IPS DF 19.7 (cell line): ENCODE results near the gene CPA1.

Source experiments
- DNase-seq: peaks from one replicate; pipeline ENCODE4 v3.0.0-alpha.2; 2013; ENCODE audit warnings: low read depth, low spot score

The CPA1 gene

DNA sequence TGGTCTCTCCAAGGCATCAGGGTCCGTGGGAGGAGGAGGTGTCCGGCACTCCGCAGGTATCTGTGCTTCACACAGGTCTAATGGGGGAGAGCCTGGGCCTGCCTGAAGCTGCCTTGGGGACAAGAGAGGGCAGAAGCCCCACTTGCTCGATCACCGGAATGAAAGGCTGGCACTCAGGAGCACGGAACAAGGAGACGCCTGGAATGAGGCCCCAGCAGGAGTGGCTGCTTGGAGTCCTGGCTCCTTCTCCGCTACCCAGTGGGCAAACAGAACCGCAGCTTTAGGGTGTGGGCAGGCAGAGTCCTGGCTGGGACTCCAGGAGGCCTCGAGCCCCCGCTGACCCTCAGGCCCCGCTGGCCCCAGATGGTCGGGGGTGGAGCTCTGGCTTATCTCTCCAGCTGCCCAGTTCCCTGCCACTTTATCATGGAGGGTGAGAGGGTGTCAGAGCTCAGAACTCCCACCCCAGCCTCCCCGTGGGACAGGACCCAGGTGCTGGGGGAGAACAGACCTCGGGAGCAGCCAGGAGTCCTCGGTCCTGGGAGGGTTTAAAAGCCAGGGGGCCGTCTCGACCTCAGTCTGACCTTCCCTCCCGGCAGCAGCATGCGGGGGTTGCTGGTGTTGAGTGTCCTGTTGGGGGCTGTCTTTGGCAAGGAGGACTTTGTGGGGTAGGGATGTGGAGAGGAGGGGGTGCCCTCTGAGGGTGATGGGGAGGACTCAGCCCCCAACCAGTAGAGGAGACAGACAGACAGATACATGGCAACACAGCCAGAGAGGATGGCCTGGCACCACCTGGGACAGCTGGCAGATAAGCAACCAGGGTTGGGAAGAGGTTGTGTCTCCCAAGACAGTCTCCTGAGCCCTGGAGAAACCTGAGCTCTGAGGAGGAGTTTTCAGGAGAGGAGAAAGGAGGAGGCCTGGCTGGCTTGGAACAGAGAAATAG, at the start of gene CPA1:
Gene CPA1 (plus strand): TSS at position 574 of the 940 bp plus-strand sequence. CDS start 27 bp downstream, at position 601.
- no peak for DNase-seq

DNA sequence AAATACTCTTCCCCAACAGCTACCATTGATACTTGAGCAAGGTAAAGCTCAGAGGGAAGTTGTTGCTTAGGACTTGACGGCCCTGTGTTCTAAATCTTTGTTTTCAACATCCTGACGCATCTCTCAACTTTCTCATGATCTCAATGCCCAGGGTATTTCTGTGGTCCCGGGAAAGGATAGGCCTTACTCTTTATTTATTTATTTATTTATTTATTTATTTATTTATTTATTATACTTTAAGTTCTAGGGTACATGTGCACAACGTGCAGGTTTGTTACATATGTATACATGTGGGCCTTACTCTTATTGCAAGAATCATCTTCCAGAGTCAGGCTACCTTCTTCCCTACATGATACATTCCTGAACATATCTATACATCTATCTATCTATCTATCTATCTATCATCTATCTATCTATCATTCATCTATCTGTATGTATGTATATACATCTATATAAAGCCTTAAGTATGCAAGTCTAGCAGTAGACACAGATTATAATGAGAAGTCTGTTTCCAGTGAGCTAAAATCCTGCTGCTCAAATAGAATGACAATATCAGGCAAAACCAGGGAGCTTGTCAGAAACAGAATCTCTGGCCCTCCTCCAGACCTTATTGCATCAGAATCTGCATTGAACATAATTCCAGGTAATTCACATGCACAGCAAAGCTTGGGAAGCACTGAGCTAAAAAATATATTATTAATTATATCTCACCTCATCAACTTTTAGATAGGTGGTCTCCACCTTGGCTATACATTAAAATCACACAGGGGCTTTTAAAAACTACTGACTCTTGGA, 47.8 kb upstream of the CPA1 start:
- DNase-seq = no peak

DNA sequence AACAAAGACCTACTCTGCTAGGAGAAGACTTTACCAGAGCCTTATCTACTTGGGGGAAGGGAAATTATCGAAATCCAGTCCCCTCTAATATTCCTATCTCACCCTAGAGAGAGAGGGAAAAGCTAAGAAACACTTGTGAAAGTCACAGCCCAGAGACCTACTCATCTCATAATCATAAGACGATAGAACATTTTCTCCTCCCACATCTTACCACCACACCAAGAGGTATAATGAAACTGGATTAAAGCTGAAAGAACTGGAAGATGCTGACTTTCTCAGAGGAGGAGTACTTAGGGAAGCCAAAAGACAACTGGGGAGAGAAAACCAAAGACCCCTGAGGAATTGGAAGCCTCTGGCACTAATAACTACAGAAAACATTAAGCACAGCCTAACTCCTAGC, 46.5 kb upstream of the CPA1 start:
- DNase-seq = no peak

DNA sequence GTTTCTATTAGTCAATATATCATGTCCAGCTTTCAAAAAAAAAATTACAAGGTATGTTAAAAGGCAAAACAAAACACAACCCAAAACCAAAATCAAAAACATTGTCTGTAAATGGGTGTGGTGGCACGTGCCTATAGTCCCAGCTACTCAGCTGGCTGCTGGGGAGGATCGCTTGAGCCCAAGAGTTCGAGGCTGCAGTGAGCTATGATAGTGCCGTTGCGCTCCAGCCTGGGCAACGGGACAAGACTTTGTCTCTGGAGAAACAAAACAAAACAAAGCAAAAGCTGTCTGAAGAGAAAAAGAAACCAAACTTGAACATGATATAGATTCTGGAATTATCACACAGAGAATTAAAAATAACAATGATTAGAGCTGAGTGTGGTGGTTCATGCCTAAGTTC, 46.0 kb upstream of the CPA1 start:
- no peak for DNase-seq

DNA sequence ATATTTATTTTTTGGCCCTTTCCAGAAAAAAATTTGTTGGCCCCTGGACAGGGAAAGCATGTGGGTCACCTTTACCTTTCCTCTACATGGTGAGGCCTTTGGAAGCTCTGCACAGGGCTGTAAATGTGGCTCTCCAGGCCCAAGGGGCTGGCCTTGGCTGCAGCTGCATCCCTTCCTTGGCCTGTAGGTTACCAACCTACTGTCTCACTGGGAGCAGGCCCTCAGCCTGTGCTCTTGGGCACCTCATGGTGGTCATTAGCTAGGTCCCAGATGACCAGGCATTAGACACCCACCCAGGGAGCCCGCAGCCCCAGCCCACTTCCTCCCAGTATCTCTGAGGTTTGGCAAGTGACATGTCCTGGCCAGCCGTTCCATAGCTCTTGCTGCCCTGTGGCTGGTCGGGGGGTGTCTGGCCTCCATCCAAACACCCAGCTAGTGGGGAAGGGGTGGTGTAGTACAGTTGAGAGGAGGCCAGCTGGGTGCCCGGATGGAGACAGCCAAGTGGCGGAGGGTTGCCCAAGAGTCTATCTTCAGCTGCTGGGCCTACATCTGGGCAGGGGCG, 42.8 kb upstream of the CPA1 start:
- DNase-seq = no peak

DNA sequence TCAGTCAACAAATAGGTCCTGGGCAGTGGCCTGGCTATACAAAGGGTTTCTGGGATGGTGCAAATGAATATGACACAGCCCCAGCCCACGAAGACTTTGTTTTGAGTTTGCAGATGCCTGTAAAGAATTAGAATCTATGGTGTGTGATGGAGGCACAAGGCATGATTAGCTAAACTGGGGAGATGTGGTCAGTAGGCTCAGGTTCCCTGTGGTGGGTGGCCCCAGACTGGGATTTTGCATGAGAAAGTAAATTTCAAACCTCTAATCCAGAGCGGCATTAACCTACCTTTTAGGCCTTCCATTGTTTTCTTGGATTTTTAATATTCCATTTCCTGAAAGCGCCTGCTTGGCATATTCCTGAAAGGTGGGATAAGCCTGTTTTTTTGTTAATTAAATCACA, 42.1 kb upstream of the CPA1 start:
- no peak for DNase-seq

DNA sequence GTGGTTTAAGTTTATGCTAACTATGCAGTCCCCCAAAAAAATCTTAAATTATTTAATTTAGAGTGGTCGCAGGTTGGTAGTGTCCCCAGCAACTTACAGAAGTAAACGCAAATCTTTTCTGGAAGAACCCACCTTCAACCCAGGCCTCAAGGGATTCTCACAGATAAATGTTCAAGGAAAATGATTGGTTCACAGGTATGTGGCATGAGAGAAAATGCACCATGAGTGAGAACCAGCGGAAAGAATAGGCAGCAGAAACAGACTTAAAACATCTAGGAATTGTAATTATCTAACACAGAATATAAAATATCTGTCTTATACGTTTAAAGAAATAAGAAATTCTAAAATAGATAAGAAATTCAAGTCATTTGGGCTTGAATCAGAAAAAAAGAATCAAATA, 38.4 kb upstream of the CPA1 start:
- DNase-seq = no peak

DNA sequence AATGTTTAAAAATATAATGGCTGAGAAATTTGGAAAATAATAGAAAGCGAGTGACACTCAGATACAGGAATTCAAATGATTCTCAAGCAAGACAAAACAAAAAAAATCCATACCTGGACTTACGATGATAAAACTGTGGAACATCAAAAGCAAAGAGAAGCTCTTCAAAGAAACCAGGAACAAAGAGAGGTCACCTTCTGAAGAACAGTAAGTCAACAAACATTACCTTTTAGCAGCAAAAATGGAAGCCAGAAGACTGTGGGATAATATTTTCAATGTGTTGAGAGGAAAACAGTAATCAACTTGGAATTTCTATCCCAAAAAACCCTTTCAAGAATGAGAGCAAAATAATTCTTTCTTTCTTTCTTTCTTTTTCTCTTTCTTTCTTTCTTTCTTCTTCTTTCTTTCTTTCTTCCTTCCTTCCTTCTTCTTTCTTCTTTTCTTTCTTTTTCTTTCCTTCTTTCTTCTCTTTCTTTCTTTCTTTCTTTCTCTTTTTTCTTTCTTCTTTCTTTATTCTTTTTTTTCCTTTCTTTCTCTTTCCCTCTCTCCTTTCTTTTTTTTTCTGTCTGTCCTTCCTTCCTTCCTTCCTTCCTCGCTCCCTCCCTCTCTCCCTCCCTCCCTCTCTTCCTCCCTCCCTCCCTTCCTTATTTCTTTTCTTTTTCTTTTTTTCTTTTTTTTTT, 37.5 kb upstream of the CPA1 start:
- no peak for DNase-seq

DNA sequence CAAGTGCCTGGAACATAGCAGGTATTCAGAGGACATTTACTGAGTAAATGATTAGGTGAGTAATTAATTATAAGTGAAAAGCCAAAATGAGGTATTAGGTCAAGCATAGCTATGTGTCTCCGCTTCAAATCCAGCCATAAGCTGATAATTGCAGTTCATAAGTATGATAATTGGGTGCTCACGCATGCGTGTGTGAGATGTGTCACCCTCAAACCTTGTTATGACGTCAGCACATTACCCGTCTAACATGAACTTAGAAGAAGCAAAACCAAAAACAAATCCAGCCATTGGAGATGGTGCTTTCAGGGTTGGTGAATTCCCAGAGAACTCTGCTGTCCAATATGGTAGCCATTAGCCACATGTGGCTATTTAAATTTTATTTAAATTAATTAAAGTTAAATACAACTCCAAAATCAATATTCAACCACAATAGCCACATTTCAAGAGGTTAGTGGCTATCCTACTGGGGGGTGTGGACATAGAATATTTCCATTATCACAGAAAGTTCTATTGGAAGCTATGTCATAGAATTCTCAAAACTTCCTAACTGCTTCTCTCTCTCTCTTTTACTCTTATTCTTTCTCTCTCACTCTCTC, 35.9 kb upstream of the CPA1 start, which contains the start of gene CPA5:
Gene CPA5 (plus strand): TSS at position 546 of the 596 bp plus-strand sequence. CDS start 1,670 bp downstream, outside the sequence.
- no peak for DNase-seq

DNA sequence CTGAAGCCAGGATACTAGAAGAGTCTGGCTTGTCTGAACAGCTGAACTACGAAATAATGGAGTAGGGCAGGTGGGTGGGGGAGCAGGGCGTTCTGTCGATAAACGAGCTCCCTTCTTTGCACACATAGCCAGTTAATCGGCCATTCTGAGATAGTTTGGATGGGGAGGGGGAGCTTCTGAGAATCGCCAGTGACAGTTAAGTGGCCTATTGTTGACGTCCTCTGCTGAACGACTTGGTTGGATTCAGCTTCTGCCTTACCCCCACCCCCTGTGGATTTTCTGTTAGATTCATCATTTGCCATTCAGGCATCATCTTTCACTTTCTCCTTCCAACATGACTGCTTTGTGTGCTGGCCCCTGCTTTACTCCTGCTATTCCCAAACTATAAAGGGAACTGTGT, 35.2 kb upstream of the CPA1 start:
- DNase-seq = no peak

DNA sequence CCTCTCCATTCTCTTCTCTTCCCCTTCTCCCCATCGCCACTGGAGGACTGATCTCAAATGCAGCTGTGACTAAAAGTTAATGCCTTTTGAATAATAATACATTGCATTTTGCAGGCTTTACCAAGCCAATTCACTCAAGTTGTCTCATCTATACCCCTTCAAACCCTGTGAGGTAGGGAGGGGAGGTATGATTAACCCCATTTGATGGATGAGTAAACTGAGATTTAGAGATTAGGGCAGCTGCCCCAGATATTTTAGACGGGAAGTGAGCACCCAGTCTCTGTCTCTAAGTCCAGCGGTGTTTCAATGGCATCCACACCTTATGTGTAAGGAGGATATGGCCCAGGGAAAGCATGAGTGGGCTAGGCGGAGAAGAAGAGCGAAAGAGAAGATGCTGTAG, 34.6 kb upstream of the CPA1 start:
- no peak for DNase-seq

DNA sequence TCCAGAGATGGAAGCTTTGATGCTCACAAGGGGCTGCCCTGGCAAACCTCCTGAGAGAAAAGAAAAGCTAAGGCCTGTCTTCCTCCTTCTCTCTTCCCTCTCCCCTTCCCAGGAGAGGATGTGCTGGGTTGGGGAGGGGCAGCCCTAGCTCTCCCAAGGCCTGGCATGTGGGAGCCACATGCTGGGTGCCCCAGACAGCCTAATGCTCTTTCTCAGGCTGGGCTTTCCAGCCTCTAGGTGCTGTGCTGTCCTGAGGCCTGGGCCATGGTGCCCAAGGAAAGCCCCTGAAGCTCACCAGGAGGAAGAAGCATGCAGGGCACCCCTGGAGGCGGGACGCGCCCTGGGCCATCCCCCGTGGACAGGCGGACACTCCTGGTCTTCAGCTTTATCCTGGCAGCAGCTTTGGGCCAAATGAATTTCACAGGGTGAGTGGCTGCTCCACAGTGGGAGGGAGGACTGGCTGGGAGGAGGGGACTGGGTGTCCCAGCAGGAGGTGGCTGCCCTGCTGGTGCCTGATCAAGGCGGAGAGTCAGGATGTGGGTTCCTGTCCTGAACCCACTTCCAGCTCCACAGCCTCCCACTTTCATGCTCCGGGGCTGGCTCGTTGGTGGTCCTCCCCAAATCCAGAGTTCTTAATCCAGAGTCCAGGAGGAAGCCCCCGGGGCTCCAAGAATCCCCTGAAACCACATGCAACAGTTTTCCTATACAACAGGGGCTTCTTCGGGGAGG, 34.0 kb upstream of the CPA1 start:
- DNase-seq = no peak

DNA sequence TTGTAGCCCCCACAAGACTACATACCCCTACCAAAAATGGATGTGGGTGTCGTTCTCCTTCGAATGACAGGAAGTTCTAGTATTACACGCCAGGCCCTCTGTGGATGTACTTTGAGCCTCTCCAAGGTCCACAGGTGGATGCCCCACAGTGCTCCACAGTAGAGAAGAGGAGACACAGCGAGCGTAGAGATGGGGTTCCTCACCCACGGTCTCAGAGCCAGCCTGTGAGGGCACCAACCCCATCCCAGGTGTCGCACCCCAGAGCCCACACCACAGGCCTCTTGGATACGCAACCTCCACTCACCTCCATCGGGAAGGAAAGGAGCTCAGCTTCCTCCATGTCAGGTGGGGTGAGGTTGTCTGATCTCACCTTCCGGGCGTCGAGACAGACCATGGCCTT, 33.4 kb upstream of the CPA1 start:
- DNase-seq = no peak

DNA sequence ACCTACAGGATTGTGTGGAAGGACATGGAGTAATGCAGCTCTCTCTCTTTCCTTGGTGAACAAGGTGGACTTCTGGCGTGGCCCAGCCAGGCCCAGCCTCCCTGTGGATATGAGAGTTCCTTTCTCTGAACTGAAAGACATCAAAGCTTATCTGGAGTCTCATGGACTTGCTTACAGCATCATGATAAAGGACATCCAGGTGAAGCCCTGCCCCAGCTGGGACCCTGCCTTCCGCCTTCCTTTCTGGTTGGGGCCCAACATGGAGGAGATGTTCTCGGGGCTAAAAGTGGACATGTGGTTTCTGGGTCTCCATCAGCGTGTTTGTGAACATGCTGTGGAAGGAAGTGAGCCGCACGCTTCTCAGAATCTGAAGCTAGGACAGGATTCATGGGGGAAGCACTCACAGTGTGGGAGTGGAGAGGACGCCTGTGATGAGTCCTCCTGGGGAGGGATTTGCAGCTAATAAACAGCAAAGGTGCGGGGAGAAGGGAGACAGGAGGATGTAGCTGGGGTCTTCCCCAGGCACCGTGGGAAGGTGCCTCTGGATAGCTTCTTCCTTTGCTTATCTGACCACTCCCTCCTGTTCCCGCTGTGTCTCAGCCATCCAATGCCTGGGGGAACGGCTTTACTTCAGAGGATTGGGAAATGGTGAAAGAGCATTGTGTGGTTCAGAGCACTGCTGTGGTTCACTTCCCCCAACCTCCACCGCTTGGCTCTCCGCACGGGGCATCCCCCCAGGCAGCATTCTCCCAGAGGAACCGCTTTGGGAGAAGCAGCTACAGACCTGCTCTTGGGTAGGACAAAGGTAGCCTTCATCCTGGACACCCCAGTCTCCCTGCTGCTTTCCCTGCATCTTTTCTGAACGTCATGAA, 30.1 kb upstream of the CPA1 start:
- DNase-seq = no peak

DNA sequence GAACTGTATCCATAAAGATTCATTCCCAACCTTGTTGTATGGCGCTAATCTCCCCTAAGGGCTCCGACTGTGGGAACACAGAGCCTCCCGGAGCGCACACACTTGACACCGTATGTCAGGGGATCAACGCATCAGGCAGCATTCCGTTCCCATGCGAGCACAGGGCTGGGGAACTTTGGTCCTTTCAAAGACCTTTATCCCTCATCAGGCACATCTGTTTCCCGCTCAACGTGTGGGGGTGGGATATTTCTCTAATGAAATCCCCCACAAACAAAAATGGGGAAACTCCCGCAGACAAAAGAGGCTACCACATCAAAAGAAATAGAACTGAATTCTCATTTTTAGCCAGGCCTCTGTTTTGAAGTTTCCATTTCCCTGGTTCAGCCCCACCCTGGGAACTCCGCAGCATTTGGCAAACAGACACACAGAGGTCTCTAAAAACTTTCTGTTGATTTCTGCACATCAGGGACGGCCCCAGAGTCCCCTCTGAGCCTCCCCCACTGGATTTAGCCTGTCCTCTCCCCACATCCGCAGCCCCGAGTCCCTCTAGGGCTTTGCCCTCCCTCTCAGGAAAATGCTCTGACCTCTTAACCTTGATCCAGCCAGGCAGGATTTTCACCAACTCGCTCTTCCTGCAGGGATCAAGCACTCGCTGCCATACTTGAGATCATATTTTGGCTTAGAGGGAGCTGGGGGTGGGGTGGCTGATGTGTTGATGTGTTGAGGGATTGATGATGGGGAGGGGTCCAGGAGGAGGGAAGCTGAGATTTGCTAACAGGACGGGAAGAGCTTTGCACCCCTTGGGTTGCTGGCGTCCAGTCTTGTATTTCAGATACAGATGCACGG, 29.1 kb upstream of the CPA1 start:
- DNase-seq = no peak

DNA sequence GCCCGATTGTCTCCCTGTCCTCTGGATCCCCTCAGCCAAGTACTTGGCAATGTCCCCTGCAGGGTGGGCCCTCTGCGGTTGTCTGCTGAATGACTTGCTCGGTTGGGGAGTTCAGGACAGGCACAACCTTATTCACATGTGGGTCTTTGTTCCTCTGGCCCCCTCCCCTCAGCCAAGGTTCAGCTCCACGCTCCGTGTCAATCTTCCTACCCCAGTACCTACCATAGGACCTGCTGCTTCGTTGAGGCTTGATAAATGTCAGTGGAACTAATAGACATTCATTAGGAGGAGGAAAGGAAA, 28.6 kb upstream of the CPA1 start:
- no peak for DNase-seq

DNA sequence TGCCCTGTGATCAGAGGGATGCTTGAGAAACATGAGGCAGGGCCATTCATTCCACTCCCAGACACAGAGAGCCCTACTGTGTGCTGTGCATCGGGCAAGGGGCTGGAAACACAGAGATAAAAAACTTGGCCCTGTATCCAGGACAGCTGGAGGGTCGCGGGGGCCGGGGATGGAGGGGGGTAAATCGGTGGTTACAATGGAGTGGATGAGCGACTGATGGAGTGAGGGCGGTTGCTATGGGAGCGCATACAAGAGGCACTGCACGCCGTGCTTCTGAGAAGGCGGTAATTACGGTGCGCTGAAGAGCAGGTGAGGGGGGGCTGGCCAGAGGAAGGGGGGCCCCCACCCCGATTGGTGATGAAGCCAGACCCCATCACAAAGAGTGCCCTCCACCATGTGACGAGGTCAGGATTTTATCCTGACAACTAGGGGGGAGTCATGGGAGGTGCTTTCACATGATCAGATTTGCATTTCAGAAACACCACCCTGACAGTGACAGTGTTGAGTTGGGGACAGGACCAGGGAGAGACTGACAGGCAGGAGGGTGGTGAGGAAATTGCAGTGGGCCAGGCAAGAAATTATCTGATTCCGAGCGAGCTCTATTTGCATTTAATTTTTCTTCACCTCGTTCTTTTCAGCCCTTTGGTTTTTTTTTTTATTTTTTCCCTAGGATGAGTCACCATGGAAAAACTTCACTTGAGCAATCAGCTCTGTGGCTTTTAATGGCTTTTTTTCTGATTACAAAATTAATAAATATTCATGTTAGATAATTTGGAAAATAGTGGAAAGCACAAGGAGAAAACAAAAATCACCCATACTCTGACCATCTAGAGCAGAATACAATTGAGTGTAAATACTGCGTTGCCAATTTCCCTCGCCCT, 27.9 kb upstream of the CPA1 start:
- no peak for DNase-seq

DNA sequence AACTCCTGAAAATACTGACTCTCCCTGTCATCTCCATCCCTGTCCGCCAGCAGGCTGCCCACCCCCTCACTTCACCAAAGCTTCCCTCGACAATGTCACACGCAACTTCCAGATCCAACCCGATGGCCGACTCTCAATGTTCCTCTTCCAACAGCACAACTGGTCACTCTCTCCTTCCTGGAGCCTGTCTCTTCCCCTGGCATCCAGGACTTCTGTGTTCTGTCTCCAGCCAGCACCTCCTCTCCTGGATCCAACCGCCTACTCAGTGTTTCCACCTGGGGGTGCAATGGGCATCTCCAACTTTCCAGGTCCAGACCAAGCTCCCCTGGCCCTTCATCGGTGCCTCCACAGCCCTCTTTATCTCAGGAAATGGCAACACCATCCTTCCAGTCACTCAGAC, 27.1 kb upstream of the CPA1 start:
- DNase-seq = no peak
